Body of pancreas (tissue), 4 donors: ENCODE data around the gene IRF2. TPM values are rescaled to one million over a fixed set of nuclear protein-coding genes. Genes with fewer than 3 reads are reported as not detected.

ENCODE experiments used
- ATAC-seq: fragments of 150-250 bp; one replicate; pipeline ENCODE4 v1.9.1; 2016
- DNase-seq, 4 donors: peaks; one replicate each; pipeline ENCODE4 v3.0.0-alpha.2; 2019
- H3K27ac ChIP-seq, 4 donors: fragments of 200-600 bp; sonication (generic); 1 replicate in 3 of 4; 2 replicates in 1 of 4; pipeline versions ENCODE4 v1.5.1 to v1.6.1; 2016 to 2019; ENCODE audit warnings: mild to moderate bottlenecking in 1 of 4, mixed read lengths in 1 of 4, moderate library complexity in 1 of 4
- H3K27me3 ChIP-seq, 2 donors: fragments of 200-600 bp; sonication (generic); one replicate each; pipeline ENCODE4 v1.6.0; 2016; ENCODE audit warnings: mild to moderate bottlenecking in 1 of 2
- H3K36me3 ChIP-seq, 2 donors: fragments of 200-600 bp; sonication (generic); replicated peaks in 1 of 2; 2 replicates each; pipeline ENCODE4 v1.5.1; 2016; ENCODE audit warnings: low read depth in 2 of 2; ENCODE audit not compliant: insufficient read depth in 1 of 2
- H3K4me1 ChIP-seq: fragments of 200-600 bp; sonication (generic); one replicate; pipeline ENCODE4 v1.6.0; 2016
- H3K4me3 ChIP-seq, 2 donors: fragments of 200-600 bp; sonication (generic); 1 replicate in 1 of 2; 2 replicates in 1 of 2; pipeline ENCODE4 v1.5.1; 2016 to 2019
- H3K9me3 ChIP-seq, 3 donors: fragments of 200-600 bp; sonication (generic); 1 replicate in 2 of 3; 2 replicates in 1 of 3; pipeline ENCODE4 v1.5.1; 2016
- POLR2A ChIP-seq, 3 donors: fragments of 450-650 bp; IDR thresholded peaks; one replicate each; pipeline ENCODE4 v1.6.1; 2016; ENCODE audit warnings: antibody characterized with exemption in 3 of 3, mild to moderate bottlenecking in 2 of 3
- WGBS, 2 donors: methylation state at CpG; one replicate each; pipeline ENCODE4 v1.1.5; 2017; 5-methylcytosine and 5-hydroxymethylcytosine counted together
- intact Hi-C: fragments of 100-400 bp; cut with DNase I; formaldehyde crosslinking; loops from one replicate; pipeline ENCODE4 v1.15.1; 2023
- total RNA-seq, 2 donors: library from RNA; depleted of rRNA; stranded (reverse); fragments of >200 nt; gene quantifications; one replicate each; pipeline ENCODE4 v1.1.0, GENCODE V29; 2016
- TF ChIP-seq, protein P1 (sequence below), 7 experiments: fragments of 450-650 bp in 4 of 7; fragments of 200-600 bp in 3 of 7; sonication (generic) in 3 of 7; IDR thresholded peaks; one replicate each; pipeline ENCODE4 v1.5.1; 2016 to 2019; ENCODE audit warnings: antibody characterized with exemption in 7 of 7

IRF2 gene
- total RNA-seq, 2 donors from 2014 or later: 12.5 to 14.5 TPM

DNA sequence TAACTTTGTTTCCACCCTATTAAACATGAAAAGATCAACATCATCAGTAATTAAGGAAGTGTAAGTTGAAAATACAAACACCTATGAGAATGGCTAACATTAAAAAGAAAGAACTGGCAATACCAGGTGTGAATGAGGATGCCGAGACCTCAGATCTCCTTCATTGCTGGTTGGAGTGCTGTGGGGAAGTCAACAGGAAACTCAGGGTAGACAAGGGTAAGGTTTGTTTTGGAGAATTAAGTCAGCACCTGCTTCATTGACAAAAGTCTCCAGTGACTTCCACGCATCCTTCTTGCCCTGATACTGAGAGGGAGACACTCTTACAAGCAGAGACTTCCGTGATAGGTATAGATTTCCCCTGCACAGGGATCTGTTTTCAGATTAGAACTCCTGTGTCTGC, 106.1 kb downstream of the IRF2 start:
- 97 to 98% methylated on average over 3 of the region's 3 CpGs for WGBS, 2 donors
- ATAC-seq (no peak), DNase-seq (no peak)
- Histone ChIP-seq H3K27me3 (no peaks in the 10 kb centered on the region), H3K36me3 (no peaks in the 10 kb centered on the region), H3K4me3 (no peak overlapping the region), H3K9me3 (no peaks in the 10 kb centered on the region), H3K27ac (no peak overlapping the region), H3K4me1 (peaks cover 9% of the 10 kb centered on the region)
- intact Hi-C loops: no loop called here
- TF ChIP-seq, protein P1, sequence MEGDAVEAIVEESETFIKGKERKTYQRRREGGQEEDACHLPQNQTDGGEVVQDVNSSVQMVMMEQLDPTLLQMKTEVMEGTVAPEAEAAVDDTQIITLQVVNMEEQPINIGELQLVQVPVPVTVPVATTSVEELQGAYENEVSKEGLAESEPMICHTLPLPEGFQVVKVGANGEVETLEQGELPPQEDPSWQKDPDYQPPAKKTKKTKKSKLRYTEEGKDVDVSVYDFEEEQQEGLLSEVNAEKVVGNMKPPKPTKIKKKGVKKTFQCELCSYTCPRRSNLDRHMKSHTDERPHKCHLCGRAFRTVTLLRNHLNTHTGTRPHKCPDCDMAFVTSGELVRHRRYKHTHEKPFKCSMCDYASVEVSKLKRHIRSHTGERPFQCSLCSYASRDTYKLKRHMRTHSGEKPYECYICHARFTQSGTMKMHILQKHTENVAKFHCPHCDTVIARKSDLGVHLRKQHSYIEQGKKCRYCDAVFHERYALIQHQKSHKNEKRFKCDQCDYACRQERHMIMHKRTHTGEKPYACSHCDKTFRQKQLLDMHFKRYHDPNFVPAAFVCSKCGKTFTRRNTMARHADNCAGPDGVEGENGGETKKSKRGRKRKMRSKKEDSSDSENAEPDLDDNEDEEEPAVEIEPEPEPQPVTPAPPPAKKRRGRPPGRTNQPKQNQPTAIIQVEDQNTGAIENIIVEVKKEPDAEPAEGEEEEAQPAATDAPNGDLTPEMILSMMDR (IDR thresholded peaks at IDR 0.05): no peak
- TF ChIP-seq POLR2A (IDR thresholded peaks at IDR 0.05): no peak

DNA sequence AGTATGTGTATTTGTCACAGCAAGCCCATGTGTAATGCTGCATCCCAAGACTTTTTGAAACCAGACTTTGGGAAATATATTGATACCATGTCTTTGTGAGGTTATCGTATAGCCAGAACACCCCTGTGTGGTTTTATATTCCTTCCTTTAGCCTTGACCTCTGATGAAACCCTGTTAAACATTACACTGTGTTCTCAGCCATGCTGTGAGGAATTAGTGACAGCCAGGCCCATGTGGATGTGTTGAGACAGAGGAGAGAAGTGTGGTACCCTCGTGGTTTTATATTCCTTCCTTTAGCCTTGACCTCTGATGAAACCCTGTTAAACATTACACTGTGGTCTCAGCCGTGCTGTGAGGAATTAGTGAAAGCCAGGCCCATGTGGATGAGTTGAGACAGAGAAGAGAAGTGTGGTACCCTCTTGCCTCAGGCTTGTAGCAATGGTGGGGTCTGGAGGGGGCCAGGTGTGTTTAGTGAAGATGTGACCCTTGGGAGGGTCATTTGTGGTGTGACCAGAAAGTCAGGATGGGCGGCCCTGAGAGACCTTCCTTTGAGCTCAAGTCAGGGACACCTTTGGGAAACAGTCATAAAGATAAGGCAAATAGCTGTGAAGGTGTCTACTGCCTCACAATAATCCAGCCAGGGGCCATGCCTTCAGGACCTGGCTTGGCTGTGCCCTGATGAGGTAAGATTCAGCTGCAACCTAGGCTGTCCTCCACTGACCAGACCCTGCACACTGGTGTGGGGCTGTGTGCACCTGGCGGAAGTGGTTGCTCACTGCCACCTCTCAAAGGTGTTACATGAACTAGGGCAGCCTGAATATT, 110.0 kb downstream of the IRF2 start:
- intact Hi-C loops: no loop called here
- H3K4me3 ChIP-seq: no peak overlapping the region
- DNase-seq (no peak), ATAC-seq (no peak)
- whole genome bisulfite sequencing, 2 donors: 55 to 59% methylated on average over 5 of the region's 5 CpGs
- no peak for TF ChIP-seq POLR2A (IDR thresholded peaks at IDR 0.05)
- TF ChIP-seq, protein P1 (IDR thresholded peaks at IDR 0.05): no peak
- H3K27ac ChIP-seq: no peak overlapping the region
- no peaks in the 10 kb centered on the region for H3K27me3 ChIP-seq
- H3K4me1 ChIP-seq: peaks cover 9% of the 10 kb centered on the region
- no peaks in the 10 kb centered on the region for H3K36me3 ChIP-seq
- H3K9me3 ChIP-seq: no peaks in the 10 kb centered on the region

DNA sequence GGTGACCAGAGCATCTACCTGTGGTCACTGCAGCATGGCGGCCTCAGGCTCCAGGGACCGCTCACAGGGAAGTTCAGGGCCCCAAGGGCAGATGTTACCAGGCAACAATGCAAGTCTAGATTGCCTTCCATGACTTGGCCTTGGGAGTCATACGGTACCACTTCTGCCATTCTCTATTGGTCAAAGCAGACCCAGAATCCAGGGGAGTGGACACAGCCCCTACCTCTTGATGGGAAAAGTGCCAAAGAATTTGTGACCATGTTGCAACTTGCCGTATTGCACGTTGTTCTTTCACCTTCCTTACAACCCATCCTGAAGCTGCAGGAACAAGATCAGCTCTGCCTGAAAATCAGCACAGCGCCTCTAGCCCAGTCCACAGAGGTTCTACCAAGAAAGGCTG, 111.1 kb downstream of the IRF2 start:
- Histone ChIP-seq H3K4me3 (no peak overlapping the region), H3K27ac (no peak overlapping the region), H3K9me3 (no peaks in the 10 kb centered on the region), H3K4me1 (peaks cover 9% of the 10 kb centered on the region), H3K27me3 (no peaks in the 10 kb centered on the region), H3K36me3 (no peaks in the 10 kb centered on the region)
- ATAC-seq (no peak), DNase-seq (no peak)
- WGBS, 2 donors: 87 to 94% methylated on average over 4 to 6 of the region's 6 CpGs
- intact Hi-C loops: no loop called here
- no peak for TF ChIP-seq POLR2A (IDR thresholded peaks at IDR 0.05)
- TF ChIP-seq, protein P1 (IDR thresholded peaks at IDR 0.05): no peak

DNA sequence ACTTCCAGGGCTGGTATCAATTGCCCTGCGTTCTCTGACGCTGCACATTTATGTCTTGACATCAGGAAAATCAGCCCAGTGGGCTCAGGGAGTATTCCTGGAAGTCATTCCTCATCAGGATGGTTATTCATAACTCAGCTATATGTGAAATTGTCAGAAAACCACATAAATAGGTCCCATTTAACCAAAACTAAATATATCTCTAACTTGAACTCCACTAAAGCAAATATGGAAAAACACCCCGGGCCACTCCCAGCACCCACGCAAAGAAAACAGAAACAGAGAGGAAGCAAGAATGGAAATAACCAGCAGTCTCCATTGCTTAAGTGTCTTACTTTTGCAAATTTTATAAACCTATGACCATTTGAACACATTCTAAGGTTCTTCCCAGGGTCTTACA, 112.0 kb downstream of the IRF2 start:
- Histone ChIP-seq H3K27ac (no peak overlapping the region), H3K4me1 (peaks cover 9% of the 10 kb centered on the region), H3K9me3 (no peaks in the 10 kb centered on the region), H3K27me3 (no peaks in the 10 kb centered on the region), H3K36me3 (no peaks in the 10 kb centered on the region), H3K4me3 (no peak overlapping the region)
- no peak for ATAC-seq
- 93% methylated on average over 4 of the region's 4 CpGs for WGBS, 2 donors
- no peak for DNase-seq
- intact Hi-C loops: no loop called here
- TF ChIP-seq POLR2A (IDR thresholded peaks at IDR 0.05): no peak
- TF ChIP-seq, protein P1 (IDR thresholded peaks at IDR 0.05): no peak

DNA sequence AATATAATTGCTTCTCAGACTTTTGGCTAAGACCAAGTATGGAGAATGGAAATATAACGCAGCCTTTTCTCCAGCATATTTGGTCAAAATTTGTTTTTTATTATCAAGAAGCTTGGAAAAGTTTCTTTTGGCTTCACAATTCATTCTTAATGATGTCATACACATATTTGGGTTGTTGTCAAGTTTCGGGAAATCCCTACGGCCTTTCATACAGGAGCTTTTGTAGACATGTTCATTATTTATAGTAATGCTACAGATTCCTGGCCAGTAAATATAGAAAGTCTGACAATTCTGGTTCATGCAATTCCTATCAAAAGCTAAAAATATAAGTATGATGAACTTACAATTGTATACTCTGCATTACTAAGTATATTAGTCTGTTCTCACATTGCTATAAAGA, 112.9 kb downstream of the IRF2 start:
- DNase-seq: no peak
- WGBS, 2 donors: 85 to 87% methylated on average over 3 of the region's 3 CpGs
- Histone ChIP-seq H3K4me1 (peaks cover 9% of the 10 kb centered on the region), H3K4me3 (no peak overlapping the region), H3K27ac (no peak overlapping the region), H3K27me3 (no peaks in the 10 kb centered on the region), H3K9me3 (no peaks in the 10 kb centered on the region), H3K36me3 (no peaks in the 10 kb centered on the region)
- no peak for ATAC-seq
- intact Hi-C loops: no loop called here
- TF ChIP-seq POLR2A (IDR thresholded peaks at IDR 0.05): no peak
- TF ChIP-seq, protein P1 (IDR thresholded peaks at IDR 0.05): no peak
